DMS79 (cell line): ENCODE results near the gene LSAMP.
A peak's percentile ranks its signal among the peaks of the same experiment; 100 is the strongest.

Source experiments
- DNase-seq: peaks from one replicate; lab custom pipeline; 2025; lab: John Stamatoyannopoulos, UW

Gene LSAMP

DNA sequence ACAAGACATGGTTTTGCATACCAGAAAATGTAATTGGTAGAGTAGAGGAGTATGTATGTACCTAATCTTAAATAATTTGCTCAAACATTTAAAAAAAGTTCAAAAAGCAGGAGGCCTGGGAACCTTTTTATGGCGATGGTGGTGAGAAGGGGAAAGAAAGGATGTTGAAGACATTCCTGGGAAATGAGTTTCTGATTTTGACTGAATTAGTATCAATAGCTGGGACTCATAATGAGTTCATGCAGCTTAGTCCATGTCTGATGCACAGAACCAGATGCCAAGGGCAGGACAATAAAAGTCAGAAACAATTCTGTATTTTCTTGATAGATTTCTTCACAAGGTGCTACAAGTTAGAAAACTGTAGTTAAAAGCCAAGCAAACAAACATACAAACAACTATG is 426.6 kb downstream of the LSAMP start:
- DNase-seq, result no peak

DNA sequence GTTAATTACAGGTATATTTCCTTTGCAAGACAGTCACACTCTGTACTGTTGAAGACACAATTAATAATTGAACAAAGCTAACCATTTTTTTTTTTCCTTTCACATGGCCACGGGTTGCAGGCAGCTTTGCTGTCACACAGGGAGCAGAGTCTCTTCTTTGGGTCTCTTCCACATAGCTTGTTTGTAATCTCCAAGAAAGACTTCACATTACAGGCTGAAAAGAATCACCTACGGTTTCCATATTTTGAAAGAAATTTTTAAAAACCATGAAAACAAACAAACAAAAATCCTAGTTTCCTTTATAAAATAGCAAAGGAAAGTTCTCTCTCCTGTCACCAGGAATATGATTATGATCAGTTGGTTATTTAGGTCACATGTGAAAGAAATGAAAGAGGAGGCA is 429.4 kb downstream of the LSAMP start:
- no peak for DNase-seq

DNA sequence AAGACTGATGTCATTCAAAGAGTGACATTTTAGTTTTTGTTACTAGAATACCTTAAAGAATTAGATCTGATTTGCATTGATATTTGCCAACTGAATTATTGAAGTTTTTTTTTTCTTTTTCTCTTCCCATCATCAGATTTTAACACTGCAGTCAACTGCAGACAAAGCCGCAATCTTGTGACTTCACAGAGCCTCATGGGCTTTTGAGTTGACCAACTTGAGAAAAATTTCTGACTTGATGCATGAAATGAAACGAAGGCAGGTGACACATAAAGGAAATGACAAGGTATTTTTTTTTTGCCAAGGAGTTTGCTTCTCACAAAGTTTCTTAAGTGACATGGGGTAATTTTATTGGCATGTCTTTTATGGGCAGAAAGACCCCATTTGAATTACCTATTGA is 438.3 kb downstream of the LSAMP start:
- DNase-seq, result no peak

DNA sequence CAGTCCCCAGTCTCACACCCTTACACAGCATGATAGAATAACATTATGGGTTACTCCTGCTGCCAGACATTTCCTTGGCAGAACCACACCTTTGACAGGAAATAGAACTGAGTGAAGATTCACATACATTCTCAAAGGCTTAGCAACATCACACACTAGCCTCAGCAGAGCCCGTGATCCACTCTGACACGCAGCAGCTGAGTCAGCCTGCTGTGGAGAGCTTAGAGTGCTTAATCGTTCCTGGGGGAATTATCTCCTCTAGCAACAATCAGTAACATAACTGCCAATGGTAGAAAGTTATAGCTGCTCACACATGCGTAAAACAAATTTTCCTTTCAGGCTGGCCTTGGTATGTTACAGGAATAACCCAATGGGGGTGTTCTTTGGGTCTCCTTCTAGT is 439.9 kb downstream of the LSAMP start:
- DNase-seq, result peak; percentile 52

DNA sequence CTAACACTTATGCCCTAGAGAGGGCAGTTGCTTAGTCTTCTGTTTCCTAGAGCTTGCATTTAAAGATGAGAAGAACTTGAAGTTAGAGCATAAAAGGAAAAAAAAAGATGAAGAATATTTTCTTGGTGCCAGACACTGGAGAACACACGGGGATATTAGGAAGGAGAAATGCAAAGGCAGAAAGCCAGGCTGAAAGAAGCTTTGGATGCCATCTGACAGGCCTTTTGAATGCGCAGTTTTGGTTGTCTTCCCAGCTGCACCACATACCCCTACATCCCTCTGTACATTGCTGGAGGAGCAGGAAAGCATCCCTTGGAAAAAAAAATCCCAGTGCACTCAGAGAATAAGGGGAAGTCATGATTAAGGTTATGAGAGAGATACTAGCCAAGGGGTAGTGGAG is 443.1 kb downstream of the LSAMP start:
- DNase-seq, result no peak

DNA sequence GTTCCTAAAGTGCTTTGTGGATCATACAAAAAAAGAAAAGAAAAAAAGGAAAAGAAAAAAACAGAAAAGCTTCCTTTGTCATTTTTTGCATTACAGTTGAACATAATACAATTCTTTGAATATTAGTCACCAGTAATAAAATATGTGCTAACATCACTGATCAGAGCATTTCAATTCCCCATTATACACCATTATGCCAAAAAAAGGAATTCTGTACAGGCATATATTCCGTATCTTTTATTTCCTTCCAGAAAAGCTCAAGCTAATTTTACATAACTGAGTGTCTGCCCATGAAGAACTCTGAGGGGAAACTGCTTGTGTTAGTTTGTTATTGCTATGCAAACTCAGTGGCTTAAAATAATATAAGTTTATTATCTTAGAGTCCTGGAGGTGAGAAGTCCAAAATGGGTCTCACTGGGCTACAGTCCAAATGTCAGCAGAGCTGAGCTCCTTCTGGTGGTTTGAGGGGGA is 444.1 kb downstream of the LSAMP start:
- no peak for DNase-seq

DNA sequence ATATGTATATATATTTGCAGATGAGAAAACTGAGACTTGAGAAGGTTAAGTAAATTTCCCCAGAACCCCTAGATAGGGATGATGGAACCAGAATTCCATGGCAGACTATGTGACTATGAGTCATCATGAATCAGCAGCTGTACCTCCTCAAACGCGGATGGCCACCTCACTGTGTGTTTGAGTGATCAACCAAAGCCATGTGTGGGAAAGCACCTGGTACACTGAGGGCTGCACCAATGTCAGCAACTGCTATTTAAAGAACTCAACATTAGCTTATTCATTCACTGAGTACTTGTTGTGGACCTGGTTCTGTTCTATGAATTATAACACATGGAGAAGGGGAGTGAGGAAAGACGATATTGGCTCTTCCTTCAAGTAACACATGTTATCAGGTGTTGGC is 445.0 kb downstream of the LSAMP start:
- DNase-seq, result no peak

DNA sequence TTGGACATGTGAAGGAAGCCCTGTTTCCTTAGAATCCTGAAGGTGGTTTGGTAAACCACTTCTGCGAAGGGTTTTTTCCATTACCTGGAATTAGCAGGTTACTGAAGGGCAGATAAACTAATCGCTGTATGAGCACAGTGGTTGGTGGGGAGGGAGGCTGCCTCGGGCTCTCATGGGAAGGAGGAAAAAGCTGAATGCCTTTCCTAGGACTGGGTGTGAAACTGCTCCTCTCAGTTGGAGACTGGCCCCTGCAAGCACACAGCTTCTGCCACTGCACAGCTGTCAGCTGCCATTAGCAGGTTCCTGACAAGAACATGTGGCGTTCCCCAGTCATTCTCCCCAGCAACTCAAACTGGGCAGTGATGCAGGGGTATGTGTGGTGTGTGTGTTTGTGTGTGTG is 445.7 kb downstream of the LSAMP start:
- DNase-seq, result no peak

DNA sequence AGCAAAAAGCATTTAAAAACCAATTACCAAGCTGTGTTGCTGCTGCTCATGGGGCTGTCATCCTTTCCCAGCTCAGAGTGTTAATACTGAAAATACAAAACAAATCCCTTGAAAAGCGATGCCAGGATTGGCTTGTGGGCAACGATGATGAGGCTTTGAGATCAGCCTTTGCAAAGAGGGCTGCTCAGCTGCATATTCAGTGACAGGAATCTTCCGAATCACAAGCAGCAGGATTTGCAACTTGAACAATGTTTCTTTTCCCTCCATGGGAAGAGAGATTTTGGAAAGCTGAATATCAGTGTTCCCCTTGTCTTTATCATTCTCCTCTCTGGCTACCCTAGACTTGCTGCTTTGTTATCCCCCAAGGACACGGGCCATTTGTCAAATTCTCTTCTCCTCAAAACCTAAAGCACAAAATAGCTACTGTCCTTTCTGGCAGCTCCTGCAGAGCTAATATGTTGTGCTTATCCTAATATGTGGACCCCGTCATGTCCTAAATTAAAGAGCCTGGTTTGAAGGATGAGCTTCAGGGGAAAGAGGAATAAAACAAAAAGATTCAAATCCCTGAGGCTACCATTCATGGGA is 446.2 kb downstream of the LSAMP start:
- no peak for DNase-seq

DNA sequence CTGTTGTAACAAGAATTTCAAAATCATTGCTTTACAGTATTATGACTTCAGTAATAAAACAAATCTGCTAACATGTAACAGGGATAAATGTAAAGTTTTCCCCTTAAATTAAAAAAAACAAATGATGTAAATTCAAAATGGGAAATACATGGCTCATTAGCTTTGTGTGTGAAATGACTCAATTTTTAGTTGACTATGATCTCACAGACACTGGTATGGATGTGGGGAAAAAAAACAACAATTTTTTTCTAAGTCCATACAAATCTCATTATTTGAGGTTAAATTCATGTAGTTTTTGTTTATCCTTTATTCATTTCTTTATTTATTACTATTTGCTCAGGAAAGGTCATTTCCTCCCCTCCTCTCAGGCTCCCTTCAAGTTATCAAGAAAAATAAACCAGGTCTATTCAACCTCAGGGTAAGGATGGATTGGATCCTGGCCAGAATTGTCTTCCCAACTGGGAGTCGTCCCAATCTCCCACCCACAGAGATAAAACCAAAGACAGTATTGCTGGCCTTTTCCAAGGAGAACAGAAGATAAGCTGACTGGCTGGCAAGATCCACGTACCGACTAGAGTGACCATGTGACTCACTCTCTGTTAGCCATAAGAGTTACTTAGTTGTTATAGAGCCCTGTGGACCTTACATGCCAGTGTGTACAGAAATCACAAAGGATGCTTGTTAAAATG is 448.7 kb downstream of the LSAMP start:
- DNase-seq, result no peak

DNA sequence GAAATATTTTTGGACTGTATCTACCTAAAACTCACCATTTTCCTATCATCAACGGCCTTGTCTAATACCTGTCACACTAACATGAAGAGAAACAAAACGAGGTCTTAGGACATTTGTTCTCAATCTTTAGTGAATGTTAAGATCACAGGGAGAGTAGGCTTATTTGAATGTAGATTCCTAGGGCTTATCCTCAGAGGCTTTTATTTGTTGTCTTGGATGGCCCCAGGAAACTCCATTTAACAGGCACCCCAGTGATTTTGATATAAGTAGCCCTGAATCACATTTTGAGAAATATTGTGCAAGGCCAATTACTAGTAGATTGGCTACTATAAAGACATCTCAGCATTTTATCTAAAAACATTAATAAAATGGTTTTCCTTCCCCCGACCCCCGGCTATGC is 454.6 kb downstream of the LSAMP start:
- no peak for DNase-seq

DNA sequence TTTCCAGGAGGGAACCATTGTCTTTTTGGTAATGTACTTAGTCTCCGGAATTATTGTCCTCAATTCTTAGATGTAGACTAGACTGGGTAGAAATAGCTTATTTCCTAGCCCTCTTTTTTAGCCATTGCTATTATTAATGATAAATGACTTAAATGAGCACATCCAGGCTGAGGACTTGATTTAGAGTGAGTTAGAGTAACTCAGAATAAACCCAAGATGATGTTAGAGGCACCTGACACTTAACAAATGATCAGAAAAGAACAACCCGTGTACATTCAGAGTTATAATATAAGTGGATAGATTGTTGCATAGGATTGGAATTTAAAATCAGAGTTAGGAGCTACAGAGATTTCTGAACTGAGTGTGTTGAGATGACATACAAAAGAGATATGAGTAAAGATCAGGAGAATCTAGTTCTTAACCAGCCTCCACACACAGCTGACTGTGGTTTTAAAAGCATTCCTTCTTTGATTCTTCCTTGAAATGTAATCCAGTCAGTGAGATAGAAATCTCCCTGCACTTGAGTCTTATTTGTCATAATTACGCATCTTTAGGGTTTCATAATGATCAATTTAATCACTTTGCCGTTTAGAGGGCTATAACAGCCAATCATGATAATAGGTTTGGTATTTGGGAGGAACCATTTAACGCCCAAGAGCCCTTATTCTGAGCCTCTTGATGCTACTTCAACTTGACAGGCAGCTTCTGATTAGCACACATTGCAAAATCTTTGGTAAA is 455.4 kb downstream of the LSAMP start:
- DNase-seq, result peak; percentile 31

DNA sequence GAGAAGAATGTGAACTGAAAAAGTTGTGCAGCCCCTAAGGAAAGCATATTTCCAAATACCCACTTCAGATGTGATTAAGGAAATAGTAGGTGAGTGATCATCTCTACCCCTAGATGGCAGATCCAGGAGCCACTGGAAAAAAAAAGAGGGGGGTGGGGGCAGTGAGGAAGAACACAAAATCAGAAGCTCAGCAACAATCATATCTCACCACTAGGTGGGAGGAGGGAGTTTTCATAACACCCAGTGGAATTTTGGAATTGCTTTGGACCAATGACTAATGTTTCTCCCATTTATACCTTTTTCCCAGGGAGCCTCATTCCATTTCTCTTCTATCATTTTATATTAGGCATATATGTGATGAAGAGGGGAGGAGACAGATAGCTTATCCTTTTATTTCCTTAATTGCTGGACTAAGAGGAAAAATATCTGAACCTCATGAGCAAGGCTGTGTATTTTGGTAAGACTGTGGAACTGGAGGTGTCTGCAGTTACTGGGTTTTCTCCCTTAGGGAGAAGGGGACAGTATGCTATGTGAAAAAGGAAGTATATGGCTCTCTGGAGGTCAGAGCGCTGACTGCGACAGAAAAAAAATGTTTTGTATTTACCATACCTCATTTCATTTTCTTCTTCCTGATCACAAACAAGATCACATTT is 458.6 kb downstream of the LSAMP start:
- no peak for DNase-seq

DNA sequence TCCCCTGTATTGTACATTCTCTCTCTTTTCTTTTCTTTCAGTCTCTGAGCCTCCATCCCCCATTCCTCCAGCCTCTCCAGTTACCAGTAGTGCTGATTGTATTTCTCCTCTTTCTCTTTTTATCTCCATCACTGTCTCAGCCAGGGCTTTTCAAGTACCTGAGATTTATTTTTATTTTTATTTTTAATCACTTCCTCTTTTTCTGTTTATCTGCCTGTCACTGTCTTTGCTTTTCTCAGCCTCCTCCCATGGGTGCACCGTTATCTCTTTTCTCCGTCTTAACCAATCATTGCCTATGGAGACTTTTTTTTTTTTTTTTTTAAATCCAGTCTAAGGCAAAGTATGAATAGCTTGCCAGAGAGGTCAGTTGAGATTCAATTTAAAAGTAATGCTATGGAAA is 462.7 kb downstream of the LSAMP start:
- DNase-seq, result no peak

DNA sequence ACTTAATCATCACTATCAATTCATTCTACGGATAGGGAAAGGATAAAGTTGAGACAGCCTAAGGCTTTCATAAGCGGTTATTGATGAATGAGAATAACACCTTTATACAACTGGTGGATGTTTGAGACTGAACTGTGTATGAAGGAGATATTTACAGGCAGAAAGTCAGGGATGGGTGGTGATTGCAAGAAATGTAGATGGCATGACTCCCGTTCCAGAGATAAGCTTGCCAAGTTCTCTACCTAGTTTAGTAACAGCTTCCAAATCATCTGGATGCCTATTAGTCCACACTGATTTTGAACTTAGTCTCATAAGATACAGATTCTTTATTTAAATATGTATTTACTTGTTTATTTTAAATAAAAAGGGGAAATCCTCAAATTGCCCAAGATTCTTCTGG is 463.2 kb downstream of the LSAMP start:
- DNase-seq, result no peak

DNA sequence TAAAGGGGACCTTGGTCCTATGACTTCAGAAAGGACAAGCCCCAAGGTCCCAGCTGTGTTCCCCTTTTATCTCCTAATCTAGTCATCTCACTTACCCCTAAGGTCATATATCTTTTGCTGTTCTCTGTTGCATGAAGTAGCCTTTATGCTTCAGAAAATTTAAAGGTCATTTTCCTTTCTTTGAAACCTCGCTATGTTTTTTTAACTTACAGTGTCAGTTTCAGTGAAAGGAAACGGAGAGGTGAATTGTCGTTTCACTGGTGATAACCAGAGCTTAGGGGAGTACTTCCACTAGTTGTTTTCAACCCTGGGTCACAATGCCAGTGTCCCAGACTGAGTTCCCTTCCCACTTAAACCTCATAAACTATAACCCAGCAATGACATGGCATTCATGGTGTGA is 464.6 kb downstream of the LSAMP start:
- no peak for DNase-seq

DNA sequence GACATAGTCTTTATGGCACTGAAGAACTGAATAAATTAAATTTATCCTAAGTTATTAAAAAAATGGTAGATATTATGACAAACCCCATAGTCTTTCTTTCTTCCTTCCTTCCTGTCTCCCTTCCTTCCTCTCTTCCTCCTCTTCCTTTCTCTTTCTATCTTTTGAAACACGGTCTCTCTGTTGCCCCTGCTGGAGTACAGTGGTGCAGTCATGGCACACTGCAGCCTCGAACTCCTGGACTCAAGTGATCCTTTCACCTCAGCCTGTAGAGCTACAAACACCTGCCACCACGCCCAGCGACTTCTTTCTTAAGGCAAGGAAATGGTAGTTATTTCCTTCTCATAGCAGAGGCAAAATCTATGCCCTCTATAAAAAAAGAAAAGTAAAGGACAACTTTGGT is 467.4 kb downstream of the LSAMP start:
- no peak for DNase-seq

DNA sequence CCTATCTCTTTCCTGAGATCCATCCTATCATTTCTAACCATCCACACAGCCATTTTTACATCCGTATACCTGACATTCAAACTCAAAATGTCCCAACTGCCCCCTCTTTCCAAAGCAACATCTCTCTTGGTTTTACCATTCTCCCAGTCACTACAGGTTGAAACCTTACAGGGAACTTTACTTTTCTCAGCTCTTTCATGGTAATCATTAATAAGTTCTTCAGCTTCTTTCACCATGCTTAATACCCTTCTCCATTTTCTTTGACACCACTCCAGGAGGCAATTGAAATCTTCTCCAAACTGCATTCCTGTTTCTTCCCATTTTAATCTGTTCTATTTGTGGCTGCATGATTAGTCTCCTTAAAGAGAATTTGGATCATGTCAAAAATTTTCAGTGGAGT is 469.5 kb downstream of the LSAMP start:
- no peak for DNase-seq

DNA sequence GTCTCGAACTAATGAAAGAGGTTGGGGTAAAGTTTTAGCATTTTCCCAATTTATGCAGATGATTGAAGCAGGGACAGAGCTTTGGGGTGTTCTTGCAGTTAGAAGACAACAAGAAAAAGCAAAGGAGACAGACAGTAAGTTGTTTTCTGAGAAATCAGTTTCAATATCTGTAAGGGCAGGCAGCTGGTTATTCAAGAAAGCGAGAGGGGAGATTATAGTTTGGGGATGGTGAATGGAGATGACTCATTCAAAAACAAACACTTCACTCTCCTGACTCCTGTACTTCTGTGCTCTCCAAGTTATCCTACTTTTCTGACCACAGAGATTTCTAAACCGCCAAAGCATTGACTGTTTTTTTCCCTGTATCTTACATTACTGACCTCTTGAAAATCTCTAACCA is 469.9 kb downstream of the LSAMP start:
- DNase-seq, result peak; percentile 79

DNA sequence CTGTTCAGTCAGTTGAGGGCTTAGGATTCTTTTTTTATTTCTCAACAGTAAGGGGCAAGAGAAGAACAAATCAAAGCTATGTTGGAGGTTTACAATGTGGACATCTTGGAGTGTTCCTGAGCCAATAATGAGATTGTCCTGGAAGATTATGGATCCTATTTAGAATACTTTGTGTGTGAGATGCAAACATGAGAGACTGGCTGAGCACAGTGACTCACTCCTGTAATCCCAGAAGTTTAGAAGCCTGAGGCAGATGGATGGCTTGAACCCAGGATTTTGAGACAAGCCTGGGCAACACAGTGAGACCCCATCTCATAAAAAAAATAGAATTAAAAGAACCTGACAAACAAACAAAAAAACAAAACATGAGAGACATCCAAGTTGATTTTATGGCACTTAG is 470.3 kb downstream of the LSAMP start:
- DNase-seq, result no peak

DNA sequence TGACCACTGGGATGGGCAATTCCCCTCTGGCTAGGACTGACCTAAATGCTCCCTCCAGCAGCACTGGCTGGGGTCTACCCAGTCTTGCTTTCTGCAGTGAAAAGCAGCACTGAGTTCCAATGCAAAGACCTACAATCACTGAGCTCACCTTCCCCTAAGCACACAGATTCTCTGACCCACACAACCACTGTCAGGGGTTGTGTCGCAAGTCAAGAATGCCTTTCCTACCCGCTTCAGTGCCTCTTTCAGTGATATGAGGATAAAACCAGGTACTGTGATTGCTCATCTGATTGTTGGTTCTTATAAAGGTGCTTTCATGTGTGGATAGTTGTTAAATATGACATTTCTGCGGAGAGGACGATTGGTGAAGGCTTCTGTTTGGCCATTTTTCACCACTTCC is 476.4 kb downstream of the LSAMP start:
- DNase-seq, result no peak

DNA sequence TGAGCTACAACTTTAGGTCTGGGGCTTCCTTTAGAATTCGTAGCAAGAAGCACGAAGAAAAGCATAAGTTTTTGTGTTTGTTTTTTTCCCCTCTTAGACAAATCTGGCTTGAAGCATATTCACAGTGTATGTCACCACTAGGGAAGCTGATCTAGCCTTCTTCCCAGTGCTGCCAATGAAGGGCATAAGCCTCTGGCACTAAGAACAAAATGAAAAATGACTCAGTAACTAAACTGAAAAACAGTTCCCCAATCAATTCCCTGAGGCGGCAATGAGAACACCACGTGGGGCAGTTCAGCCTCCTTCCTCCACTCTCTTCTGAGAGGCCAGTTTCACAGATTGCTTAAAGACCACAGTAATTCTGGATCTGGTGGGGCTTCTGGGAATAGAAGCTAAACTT is 483.9 kb downstream of the LSAMP start:
- DNase-seq, result no peak

DNA sequence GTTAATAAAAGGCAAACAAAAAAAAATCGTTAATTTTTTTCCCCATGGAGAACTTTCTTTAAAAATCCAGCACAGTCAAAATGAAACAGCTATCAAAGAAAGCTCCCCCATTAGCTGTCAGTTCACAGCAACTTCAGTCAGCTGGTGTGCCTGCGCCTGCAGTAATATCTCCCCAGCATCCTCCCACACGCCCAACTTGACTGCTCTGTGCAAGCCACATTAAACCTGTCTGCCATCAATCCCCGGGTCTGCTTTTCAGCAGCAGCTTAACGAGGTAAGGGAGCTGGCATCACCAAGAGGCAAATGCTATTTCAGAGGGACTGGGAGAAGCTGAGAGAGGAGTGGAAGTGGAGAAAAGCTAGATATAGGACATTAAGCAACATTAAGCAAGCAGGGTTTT is 484.5 kb downstream of the LSAMP start:
- DNase-seq, result no peak
